Endodermal cell (in vitro differentiated cells): ENCODE data around the gene AXIN2. TPM values are rescaled to one million over a fixed set of nuclear protein-coding genes. Genes with fewer than 3 reads are reported as not detected.

Experiments
- DNase-seq: peaks from one replicate; pipeline ENCODE4 v3.0.0-alpha.2; 2017
- H3K27ac ChIP-seq: 2 replicates; pipeline ENCODE4 v1.5.1; 2013; ENCODE audit warnings: mild to moderate bottlenecking, low read depth, low read length, moderate library complexity
- H3K27me3 ChIP-seq: 2 replicates; pipeline ENCODE4 v1.6.1; 2013; ENCODE audit warnings: mild to moderate bottlenecking, low read length, moderate library complexity; ENCODE audit not compliant: insufficient read depth, control insufficient read depth, poor library complexity, severe bottlenecking
- H3K36me3 ChIP-seq: 2 replicates; pipeline ENCODE4 v1.7.0; 2013; ENCODE audit warnings: mild to moderate bottlenecking, low read length, moderate library complexity; ENCODE audit not compliant: control insufficient read depth, insufficient read depth
- H3K4me1 ChIP-seq: one replicate; pipeline ENCODE4 v1.7.0; 2013; ENCODE audit warnings: low read length; ENCODE audit not compliant: control insufficient read depth, insufficient read depth
- H3K4me3 ChIP-seq: 2 replicates; pipeline ENCODE4 v1.5.1; 2013; ENCODE audit warnings: mild to moderate bottlenecking, low read length, moderate library complexity
- H3K9ac ChIP-seq: 2 replicates; pipeline ENCODE4 v1.6.1; 2013; ENCODE audit warnings: mild to moderate bottlenecking, low read length, moderate library complexity; ENCODE audit not compliant: poor library complexity, severe bottlenecking; ENCODE audit errors: extremely low read depth
- H3K9me3 ChIP-seq: 2 replicates; pipeline ENCODE4 v1.6.1; 2013; ENCODE audit warnings: mild to moderate bottlenecking, low read length, moderate library complexity; ENCODE audit not compliant: control insufficient read depth
- H3K27ac Mint-ChIP-seq: 2 replicates; pipeline ENCODE4 v1.8.0; 2020; ENCODE audit warnings: mixed read lengths
- H3K27me3 Mint-ChIP-seq: 2 replicates; pipeline ENCODE4 v1.8.0; 2021; ENCODE audit warnings: mild to moderate bottlenecking, mixed read lengths; ENCODE audit not compliant: insufficient read depth
- H3K36me3 Mint-ChIP-seq: 2 replicates; pipeline ENCODE4 v1.8.0; 2020; ENCODE audit warnings: low read depth, mixed read lengths
- H3K4me1 Mint-ChIP-seq: 2 replicates; pipeline ENCODE4 v1.8.0; 2020; ENCODE audit warnings: mixed read lengths
- H3K4me3 Mint-ChIP-seq: 2 replicates; pipeline ENCODE4 v1.8.0; 2020; ENCODE audit warnings: mild to moderate bottlenecking, moderate library complexity, mixed read lengths
- H3K9me3 Mint-ChIP-seq: 2 replicates; pipeline ENCODE4 v1.8.0; 2020; ENCODE audit warnings: mild to moderate bottlenecking, mixed read lengths
- WGBS, 2 experiments: methylation state at CpG; one replicate each; pipeline versions ENCODE4 v1.1.5 to v1.1.7; 2013; ENCODE audit warnings: missing lambda C conversion rate in 2 of 2, mixed read lengths in 1 of 2; ENCODE audit not compliant: insufficient coverage in 1 of 2, insufficient read length in 1 of 2; 5-methylcytosine and 5-hydroxymethylcytosine counted together
- total RNA-seq, 2 donors: library from RNA; stranded (reverse); fragmentation: NEBNext Ultra II Directional in 1 of 2; extraction: Animal tissue kit (Norgen Biotek cat#: 25700) in 1 of 2; gene quantifications; 2 replicates in 1 of 2; 3 replicates in 1 of 2; pipeline ENCODE4 v1.2.1, GENCODE V29; 2021
- TF ChIP-seq, protein P1 (sequence below): fragments of 200-600 bp; sonication (generic); conservative IDR thresholded peaks from 2 replicates; pipeline ENCODE4 v1.5.0; 2021; ENCODE audit warnings: antibody characterized with exemption, mild to moderate bottlenecking

AXIN2 gene
- total RNA-seq, 2 donors from 2014 or later: 40.1 to 53.2 TPM

DNA sequence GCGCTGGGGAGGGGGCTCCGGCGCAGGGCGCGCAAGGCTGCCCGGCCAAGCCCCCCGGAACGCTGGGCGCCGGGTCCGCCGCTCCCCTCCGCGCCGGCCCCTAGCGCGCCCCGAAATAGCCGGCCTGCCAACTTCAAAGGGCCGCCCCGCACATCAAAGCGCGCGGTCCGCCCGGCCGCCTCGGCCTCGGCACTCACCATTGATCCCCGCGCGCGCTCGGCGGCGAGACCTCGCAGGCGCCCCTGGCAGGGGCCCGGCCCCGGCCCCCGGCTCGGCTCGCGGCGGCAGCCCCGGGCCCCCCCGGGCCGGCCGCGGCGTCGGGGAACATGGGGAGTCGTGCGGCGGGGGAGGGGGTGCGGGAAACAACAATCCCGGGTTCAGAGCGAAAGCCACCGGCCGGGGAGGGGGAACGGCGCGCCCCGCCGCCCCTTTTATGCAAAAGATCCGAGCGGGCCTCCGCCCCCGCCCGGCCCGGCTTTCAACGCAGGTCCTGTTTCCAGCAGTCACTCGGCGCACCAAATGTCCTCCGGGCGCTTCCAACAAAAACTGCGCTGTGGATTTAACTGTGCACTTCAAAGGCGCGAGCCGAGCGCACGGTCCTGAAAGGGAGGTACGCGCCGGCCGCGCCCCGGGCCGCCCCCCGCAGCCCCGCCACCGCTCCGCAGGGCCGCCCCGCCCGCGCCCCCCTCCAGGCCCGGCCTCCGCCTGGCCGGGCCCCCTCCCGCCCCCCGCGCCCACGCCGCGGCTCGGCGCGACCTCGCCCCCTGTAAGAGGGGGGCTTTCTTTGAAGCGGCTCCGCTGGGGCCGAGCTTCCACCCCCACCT, 608 bp downstream of the AXIN2 start:
- H3K4me3 Mint-ChIP-seq: no peak overlapping the region
- Histone ChIP-seq H3K4me1 (peaks cover 11% of the 10 kb centered on the region), H3K36me3 (peaks cover 17% of the 10 kb centered on the region), H3K9ac (peak overlapping the region; percentile 81), H3K4me3 (peak overlapping the region; percentile 68), H3K27ac (peak overlapping the region; percentile 97), H3K9me3 (no peaks in the 10 kb centered on the region), H3K27me3 (no peaks in the 10 kb centered on the region)
- WGBS, 2 experiments: 0% methylated on average over 26 to 113 of the region's 113 CpGs
- H3K4me1 Mint-ChIP-seq: peaks cover 17% of the 10 kb centered on the region
- TF ChIP-seq, protein P1, sequence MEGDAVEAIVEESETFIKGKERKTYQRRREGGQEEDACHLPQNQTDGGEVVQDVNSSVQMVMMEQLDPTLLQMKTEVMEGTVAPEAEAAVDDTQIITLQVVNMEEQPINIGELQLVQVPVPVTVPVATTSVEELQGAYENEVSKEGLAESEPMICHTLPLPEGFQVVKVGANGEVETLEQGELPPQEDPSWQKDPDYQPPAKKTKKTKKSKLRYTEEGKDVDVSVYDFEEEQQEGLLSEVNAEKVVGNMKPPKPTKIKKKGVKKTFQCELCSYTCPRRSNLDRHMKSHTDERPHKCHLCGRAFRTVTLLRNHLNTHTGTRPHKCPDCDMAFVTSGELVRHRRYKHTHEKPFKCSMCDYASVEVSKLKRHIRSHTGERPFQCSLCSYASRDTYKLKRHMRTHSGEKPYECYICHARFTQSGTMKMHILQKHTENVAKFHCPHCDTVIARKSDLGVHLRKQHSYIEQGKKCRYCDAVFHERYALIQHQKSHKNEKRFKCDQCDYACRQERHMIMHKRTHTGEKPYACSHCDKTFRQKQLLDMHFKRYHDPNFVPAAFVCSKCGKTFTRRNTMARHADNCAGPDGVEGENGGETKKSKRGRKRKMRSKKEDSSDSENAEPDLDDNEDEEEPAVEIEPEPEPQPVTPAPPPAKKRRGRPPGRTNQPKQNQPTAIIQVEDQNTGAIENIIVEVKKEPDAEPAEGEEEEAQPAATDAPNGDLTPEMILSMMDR: no peak
- H3K27ac Mint-ChIP-seq: no peak overlapping the region
- DNase-seq: peak; percentile 97
- H3K36me3 Mint-ChIP-seq: no peaks in the 10 kb centered on the region
- no peaks in the 10 kb centered on the region for H3K9me3 Mint-ChIP-seq
- H3K27me3 Mint-ChIP-seq: peaks cover 1% of the 10 kb centered on the region

DNA sequence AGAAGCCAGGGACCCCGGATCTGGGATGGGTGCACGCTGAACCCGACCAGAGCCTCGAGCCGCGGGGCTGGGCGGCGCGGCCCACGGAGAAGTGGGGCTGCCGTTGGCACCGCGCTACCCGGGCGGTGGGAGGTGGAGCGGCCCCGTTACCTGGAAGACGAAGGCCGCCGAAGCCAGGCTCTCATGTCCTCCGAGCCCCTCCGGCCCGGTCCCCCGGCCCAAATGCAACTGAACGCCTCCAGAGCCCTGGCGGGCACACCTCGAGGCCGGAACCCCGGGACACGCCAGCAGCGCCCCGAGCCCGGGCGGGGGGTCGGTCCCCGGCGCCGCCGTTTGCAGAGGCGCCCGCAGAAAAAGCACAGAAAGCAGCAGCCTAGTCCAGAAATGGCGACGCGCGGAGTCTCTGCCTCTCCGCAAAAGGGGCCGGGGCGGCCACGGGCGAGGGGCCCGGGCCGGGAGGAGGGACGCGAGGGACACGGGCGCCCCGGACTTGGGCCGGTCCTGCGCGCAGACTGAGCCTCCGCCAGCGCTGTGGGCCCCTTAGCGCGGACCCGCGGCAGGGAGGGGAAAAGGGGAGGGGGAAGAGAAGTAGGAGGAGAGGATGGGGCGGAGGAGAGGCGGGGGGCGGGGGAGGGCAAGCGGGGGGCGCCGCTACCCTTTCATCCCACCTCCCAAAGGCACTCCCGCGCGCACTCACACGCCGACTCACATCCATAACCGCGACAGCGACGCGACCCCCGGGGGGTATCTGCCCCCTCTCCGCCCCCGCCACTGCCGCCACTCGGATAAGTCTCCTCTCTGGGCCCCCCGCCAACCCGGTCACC, 1.4 kb downstream of the AXIN2 start:
- H3K27me3 Mint-ChIP-seq: peaks cover 1% of the 10 kb centered on the region
- TF ChIP-seq, protein P1: no peak
- Histone ChIP-seq H3K36me3 (peaks cover 17% of the 10 kb centered on the region), H3K9me3 (no peaks in the 10 kb centered on the region), H3K9ac (peak overlapping the region; percentile 81), H3K4me3 (peak overlapping the region; percentile 68), H3K4me1 (peaks cover 13% of the 10 kb centered on the region), H3K27me3 (no peaks in the 10 kb centered on the region), H3K27ac (peak overlapping the region; percentile 92)
- peak; percentile 90 for DNase-seq
- no peaks in the 10 kb centered on the region for H3K9me3 Mint-ChIP-seq
- 0% methylated on average over 26 to 79 of the region's 89 CpGs for WGBS, 2 experiments
- peak overlapping the region; percentile 91 for H3K27ac Mint-ChIP-seq
- H3K4me1 Mint-ChIP-seq: peaks cover 12% of the 10 kb centered on the region
- H3K4me3 Mint-ChIP-seq: no peak overlapping the region
- no peaks in the 10 kb centered on the region for H3K36me3 Mint-ChIP-seq

DNA sequence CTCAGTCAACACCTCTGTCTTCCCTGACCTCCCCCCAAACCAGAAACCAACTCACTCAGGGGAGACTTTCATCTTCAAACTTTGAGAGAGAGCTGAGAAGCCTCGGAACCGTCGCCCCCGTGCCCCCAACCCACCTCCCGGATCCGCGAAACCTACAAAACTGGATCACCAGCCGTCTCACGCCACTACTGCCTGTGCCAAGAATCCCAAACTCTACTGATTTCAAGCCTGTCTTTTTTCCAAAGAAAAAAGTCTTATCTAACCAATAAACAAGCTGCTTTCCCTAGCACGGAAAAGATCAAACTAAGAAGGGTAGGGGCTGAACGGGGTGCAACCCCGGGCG, 2.0 kb downstream of the AXIN2 start:
- TF ChIP-seq, protein P1: no peak
- no peaks in the 10 kb centered on the region for H3K27me3 ChIP-seq
- Mint-ChIP-seq H3K9me3 (no peaks in the 10 kb centered on the region), H3K27ac (peak overlapping the region; percentile 91), H3K27me3 (peaks cover 1% of the 10 kb centered on the region), H3K36me3 (no peaks in the 10 kb centered on the region), H3K4me3 (no peak overlapping the region), H3K4me1 (peaks cover 9% of the 10 kb centered on the region)
- H3K4me3 ChIP-seq: no peak overlapping the region
- no peaks in the 10 kb centered on the region for H3K9me3 ChIP-seq
- H3K9ac ChIP-seq: peak overlapping the region; percentile 81
- peak overlapping the region; percentile 78 for H3K27ac ChIP-seq
- peaks cover 17% of the 10 kb centered on the region for H3K36me3 ChIP-seq
- no peak for DNase-seq
- whole genome bisulfite sequencing, 2 experiments: 0% methylated on average over 7 to 13 of the region's 13 CpGs
- peaks cover 13% of the 10 kb centered on the region for H3K4me1 ChIP-seq
